Vagina (tissue), 2 donors: ENCODE measurements around the gene PLCB1.

Experiments
- POLR2A ChIP-seq, 2 donors: fragments of 450-650 bp; IDR thresholded peaks; one replicate each; pipeline ENCODE4 v1.6.1; 2017; ENCODE audit warnings: antibody characterized with exemption in 2 of 2, mild to moderate bottlenecking in 2 of 2, moderate library complexity in 2 of 2
- POLR2AphosphoS5 ChIP-seq, 2 donors: sonication (generic); formaldehyde crosslinking; IDR thresholded peaks; one replicate each; pipeline ENCODE4 v1.9.0; 2017; ENCODE audit warnings: antibody characterized with exemption in 2 of 2, mild to moderate bottlenecking in 2 of 2, low read depth in 1 of 2; ENCODE audit not compliant: insufficient read depth in 1 of 2
- TF ChIP-seq, protein P1 (sequence below), 3 experiments: fragments of 450-650 bp in 2 of 3; fragments of 200-600 bp in 1 of 3; sonication (generic) in 1 of 3; IDR thresholded peaks; one replicate each; pipeline ENCODE4 v1.5.1; 2017 to 2019; ENCODE audit warnings: antibody characterized with exemption in 3 of 3, mild to moderate bottlenecking in 2 of 3, moderate library complexity in 2 of 3

DNA sequence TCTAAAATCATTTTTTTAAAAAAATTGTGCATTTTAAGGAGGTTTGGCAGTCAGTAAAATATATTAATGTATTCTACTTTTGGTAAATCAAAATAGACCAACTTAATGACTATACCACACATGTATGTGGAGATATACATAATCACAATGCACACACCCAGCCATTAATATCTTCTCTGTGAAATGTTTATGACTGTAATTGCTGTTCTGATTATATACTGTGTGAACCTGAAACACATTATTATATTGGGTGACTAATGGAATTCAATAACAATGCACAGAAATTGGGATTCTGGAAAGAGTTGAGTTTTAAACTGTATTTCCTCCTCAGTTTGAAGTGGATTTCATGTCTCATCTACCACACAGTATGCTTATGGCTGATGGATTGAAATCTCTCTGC is 233.6 kb downstream of the PLCB1 start:
- TF ChIP-seq POLR2A (IDR thresholded peaks at IDR 0.05) (no peak), POLR2AphosphoS5 (IDR thresholded peaks at IDR 0.05; ENCODE audit: insufficient read depth in 1 of 2, low read depth in 1 of 2) (no peak)
- TF ChIP-seq, protein P1, sequence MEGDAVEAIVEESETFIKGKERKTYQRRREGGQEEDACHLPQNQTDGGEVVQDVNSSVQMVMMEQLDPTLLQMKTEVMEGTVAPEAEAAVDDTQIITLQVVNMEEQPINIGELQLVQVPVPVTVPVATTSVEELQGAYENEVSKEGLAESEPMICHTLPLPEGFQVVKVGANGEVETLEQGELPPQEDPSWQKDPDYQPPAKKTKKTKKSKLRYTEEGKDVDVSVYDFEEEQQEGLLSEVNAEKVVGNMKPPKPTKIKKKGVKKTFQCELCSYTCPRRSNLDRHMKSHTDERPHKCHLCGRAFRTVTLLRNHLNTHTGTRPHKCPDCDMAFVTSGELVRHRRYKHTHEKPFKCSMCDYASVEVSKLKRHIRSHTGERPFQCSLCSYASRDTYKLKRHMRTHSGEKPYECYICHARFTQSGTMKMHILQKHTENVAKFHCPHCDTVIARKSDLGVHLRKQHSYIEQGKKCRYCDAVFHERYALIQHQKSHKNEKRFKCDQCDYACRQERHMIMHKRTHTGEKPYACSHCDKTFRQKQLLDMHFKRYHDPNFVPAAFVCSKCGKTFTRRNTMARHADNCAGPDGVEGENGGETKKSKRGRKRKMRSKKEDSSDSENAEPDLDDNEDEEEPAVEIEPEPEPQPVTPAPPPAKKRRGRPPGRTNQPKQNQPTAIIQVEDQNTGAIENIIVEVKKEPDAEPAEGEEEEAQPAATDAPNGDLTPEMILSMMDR (IDR thresholded peaks at IDR 0.05), result no peak
